Stimulated activated CD4-positive, alpha-beta T cell treated with anti-CD3 and anti-CD28 coated beads, Interleukin-2, amount 100 ng/mL, for 4 hours (primary cell): ENCODE measurements around the gene MTFP1.
"Not testable (repeated sequence)": the region's sequence is repeated elsewhere in the genome, so short reads cannot be mapped to it uniquely, and the experiment has no call there.

Source experiments
- DNase-seq: peaks from one replicate; pipeline ENCODE4 v3.0.0-alpha.2; 2020; ENCODE audit warnings: low read depth

MTFP1 gene

DNA sequence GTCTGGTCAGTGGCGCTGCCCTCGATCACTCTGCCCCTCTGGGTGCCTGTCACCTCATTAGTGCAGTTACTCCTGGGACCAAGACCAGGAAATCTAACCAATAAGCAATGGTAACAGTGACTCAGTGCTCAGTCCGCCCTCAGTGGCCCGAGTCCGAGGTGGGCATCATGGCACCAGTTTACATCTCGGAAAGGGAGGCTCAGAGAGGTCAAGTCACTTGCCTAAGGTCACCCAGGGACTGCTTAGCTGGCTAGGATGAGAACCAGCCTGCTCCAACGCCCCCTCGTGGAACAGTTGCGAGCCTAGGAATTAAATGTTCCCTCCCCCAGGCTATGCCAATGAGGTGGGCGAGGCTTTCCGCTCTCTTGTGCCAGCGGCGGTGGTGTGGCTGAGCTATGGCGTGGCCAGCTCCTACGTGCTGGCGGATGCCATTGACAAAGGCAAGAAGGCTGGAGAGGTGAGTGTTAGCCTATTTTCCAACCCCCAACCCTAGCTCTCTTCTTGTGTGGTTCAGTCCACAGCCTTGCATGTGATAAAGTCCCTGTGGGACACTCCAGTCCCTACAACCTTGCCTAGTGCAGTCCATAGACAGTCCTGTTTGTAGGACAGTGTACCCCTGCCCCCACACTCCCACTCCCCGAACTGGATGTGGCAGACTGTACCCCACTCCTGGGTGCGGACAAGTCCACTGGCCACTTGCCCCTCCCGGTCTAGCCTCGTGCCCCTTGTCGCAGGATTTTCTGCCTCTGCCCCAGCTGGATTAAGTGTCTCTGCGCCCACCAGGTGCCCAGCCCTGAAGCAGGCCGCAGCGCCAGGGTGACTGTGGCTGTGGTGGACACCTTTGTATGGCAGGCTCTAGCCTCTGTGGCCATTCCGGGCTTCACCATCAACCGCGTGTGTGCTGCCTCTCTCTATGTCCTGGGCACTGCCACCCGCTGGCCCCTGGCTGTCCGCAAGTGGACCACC, 1.1 kb downstream of the MTFP1 start:
- peak; percentile 81 for DNase-seq

DNA sequence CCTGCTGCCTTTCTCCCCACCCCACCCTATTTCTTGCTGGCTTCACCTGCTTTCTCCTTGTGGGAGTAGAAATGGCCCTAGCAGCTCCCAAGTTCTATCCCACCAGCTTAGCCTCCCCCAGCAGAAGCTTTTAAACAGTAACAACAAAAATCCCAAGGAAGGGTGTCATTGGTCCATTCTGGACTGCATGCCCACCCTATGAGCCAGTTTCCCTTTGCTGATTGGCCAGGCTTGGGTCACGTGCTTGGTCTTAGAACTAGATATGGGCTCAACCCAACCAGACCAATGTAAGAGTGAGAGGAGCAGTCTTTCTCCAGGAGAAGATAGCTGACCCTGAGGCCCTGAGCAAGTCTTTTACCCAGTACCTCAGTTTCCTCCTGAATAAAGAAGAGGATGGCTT, 2.3 kb downstream of the MTFP1 start:
- DNase-seq, result no peak

DNA sequence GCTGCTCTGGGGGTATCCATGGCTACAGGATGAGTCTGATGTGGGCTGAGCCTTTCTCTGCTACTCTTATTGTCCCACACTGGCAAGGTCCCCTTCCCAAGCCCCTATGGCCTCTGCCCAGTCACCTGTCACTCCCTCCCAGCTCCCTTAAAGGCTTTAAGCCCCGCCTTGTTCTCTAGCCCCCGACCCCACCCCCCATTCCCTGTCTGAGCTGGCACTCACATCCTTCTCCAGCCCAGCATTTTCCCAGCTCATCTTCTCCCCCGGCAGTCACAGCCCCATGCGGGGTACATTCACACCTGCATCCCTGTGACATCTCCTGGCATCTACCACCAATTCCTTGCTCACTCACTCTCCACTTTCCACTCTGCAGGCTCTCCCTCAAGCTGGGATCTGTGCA, 4.3 kb downstream of the MTFP1 start:
- no peak for DNase-seq

DNA sequence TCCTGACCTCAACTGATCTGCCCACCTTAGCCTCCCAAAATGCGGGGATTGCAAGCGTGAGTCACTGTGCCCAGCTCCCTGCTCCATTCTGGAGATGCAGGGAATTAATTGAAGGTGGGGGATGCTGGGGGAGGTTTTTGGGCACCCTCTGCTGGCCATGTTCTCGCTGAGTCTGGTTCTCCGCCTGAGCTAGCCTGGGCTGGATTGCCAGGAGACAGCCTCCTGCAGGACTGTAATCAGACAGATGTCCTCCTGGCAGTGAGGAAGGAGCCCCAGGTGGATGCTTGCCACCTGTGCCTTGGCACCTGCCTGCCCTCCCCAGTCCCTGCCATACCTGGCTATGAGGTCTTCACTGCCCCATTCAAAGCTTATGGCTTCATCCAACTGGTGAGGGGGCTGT, 5.4 kb downstream of the MTFP1 start:
- DNase-seq, result no peak

DNA sequence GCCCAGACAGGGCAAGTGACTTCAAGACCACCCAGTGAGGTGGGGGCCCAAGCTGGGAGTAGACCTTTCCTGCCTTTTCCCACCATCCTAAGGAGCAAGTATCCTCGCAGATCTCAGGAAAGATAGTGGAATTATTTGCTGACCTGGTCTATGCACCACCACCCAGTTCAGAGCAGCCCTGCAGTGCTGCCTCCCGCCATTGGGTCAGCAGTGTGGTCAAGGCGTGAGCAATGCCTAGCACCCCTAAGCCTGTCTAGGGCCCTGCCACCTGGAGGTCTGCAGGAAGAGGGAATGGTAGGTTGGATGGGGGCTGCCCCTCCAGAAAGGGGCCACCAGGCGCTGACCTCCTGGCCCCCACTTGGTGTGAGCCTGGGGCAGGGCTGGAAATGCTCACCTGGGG, 6.5 kb downstream of the MTFP1 start:
- DNase-seq, result no peak

DNA sequence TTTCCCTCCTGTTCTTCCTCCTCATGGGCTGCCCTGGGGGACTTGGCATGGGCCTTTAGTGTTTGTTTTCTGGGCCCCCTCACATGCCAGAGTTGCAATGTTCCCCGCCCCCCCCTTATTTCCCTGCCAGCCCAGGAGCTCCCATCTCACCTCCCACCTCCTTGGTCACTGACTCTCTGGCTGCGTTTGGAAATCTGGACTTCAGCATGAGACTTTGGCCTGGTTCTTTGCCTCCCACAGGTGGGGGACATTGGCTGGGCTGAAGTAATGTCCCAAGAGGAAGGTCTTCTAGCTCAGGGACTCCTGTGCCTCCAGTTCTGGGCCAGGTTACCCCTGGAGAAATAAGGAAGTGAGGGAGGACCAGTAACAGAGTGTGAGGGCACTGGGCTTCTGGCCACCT, 7.0 kb downstream of the MTFP1 start:
- DNase-seq, result no peak

DNA sequence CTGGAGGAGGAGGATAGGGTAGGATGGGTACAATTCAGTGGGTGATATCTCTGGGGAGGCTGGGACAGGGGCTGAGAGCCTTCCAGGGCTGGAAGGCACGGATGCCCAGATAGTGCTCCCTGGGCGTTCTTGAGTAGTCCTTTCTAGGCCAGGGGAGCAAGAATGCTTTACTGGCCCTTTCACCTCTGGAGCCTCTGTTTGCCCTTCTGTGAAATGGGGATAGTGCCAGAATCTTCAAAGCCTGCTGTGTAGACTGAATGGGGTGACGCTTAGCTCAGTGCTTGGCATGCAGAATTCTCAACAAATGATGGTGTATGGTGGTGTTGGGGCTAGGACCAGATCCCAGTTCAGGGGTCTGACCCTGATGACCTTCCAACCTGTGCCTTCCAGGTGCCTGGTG, 7.7 kb downstream of the MTFP1 start:
- DNase-seq, result no peak

DNA sequence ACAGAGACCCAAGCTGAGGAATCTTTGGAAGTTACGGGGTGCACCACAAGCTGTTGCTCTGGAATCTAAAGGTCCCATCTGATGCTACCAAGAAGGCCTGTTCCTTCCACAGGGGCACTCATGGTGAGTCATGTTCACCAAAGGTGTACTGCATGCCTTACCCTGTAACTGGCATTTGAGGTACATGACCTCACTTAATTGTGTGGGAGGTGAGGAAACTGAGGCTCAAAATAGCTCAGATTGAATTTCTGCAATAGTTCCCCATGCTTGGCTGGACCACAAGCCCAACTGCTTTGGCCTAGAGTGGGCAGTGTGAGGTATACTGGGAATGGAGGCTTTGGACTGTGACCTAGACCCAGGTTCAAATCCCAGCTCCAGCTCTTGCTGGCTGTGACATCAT, 8.2 kb downstream of the MTFP1 start:
- DNase-seq, result no peak

DNA sequence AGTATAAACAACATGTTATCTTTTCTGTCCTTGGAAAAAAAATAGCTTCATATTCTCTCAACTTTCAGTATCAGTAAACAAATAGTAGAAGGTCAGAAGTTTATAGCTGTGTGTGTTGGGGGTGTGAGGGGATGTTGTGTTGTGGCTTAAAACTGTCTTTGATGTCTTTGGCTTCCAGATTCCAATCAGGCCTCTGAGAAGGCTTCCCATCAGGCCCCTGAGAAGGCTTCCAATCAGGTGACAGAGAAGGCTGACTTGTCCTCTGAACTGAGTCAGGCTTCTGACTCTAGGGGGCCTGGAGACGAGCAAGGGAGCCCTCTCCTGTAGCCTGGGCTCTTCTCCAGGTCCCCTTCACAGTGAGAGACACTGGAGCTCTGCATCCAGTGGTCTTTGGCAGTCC, 9.3 kb downstream of the MTFP1 start:
- DNase-seq, result no peak

DNA sequence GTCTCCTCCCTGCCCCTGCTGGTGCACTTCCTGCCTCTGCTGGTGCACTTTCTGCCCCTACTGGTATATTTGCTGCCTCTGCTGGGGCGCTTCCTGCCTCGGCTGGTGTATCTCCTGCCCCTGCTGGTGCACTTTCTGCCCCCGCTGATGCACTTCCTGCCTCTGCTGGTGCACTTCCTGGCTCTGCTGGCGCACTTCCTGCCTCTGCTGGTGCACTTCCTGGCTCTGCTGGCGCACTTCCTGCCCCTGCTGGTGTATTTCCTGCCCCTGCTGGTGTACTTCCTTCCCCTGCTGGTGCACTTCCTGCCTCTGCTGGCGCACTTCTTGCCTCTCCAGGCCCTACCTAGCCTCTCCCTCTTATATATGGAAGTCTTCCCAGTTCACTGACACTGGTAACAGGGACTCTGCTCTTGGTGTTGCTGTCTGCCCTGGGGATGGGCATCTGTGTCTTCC, 10.1 kb downstream of the MTFP1 start:
- peak; percentile 68 for DNase-seq

DNA sequence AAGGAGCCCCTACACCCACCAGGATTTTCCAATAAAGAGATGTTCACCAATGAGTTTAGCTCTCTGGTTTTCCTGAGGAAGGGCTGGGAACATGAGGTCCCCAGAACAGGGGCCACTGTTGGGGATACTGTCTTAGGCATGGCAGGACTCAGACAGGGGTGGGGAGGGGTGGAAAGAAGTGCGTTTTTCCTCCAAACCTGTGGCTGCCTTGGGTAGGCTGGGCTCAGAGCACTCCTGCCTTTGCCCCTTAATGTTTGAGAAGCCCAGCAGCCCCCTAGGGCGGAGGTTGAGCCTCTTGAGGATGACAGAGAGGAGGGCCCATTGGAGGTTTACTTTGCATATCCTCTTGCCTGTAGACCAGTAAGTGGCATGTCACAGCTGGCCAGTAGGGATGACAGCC, 10.6 kb downstream of the MTFP1 start:
- no peak for DNase-seq

DNA sequence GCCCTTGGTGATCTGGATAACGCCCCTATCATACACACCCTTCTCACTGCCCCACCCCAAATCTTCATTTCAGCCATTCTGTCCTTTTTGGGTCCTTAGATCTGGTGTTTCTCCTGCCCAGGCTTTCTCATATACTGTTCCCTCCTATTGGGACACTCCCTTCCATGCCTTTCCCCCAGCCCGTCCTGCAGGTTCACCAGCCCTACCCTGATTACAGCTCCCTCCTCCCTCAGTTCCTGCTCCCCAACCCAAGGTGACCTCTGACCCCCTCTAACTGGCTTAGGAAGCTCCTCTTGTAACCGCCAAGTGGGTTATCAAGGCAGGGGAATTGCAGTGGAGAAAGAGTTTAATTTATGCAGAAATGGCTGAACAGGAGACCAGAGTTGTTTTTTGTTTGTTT, 13.0 kb downstream of the MTFP1 start:
- no peak for DNase-seq

DNA sequence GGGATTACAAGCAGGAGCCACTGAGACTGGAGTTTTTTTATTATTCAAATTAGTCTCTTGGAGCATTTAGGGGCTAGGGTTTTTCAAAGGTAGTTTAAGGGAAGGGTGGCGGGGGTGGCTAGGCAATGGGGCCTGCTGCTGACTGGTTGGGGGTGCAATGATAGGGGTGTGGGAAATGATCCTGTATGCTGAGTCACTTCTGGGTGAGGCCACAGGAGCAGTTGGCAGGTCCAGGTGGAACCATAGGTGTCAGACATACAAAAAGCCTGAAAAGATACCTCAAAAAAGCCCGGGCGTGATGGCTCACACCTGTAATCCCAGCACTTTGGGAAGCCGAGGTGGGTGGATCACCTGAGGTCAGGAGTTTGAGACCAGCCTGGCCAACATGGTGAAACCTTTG, 13.7 kb downstream of the MTFP1 start:
- DNase-seq, result no peak

DNA sequence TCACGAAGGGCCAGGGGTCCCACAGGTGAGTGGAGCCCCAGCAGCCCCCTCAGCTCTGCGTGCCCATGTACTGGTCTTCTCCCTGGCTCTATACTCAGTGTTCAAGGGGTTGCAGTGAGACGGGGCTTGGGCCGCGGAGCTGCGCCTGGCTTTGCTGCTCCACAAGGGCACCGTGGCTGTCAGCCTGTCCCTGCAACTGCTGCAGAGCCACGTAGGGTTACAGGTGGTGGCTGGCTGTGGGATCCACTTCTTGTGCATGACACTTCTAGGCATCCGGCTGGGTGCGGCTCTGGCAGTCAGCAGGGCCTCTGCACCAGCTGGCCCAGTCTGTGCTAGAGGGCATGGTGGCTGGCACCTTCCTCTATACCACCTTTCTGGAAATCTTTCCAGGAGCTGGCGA, 14.3 kb downstream of the MTFP1 start:
- DNase-seq, result no peak

DNA sequence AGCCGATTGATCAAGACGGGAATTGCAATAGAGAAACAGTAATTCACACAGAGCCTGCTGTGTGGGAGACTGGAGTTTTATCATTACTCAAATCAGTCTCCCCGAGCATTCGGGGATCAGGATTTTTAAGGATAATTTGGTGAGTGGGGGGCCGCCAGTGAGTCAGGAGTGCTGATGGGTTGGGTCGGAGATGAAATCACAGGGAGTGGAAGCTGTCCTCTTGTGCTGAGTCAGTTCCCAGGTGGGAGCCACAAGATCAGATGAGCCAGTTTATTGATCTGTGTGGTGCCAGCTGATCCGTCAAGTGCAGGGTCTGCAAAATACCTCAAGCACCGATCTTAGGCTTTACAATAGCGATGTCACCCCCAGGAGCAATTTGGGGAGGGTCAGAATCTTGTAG, 15.5 kb downstream of the MTFP1 start:
- DNase-seq, result no peak

DNA sequence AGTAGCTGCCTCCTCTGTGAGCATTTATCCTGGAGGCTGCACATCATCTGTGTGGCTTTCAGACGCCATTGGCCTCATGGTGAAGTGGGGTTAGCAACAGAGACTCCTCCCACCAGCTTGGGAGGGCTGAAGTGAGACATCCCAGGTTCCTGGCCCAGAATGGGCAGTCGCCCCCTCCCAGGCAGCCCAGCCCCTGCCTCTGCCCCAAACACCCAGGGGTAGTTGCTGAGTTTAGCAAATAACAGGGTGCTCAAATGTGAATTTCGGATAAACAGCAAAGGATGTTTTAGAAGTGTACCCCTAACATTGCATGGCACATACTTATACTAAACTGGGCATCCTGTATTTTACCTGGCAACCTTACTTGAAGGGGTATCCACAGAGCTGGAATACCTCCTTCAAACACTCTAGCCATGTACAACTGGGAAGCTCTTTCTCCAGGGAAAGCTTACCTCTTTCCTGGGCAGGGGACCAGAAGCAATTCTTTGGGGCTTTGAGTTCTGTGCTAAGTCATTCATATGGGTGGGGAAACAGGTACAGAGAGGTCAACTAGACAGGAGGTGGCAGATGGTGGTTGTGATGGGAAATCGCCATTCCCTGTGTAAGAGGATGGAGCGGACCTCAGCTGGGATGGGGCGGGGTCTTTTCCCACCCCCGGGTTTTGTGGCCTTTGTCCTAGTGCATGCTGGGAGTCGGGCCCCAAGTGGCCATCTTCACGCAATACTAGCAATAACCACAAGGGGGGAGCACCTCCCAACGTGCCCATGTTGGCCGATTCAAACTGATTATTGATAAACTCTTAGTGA, 19.3 kb downstream of the MTFP1 start:
- peak; percentile 29 for DNase-seq

DNA sequence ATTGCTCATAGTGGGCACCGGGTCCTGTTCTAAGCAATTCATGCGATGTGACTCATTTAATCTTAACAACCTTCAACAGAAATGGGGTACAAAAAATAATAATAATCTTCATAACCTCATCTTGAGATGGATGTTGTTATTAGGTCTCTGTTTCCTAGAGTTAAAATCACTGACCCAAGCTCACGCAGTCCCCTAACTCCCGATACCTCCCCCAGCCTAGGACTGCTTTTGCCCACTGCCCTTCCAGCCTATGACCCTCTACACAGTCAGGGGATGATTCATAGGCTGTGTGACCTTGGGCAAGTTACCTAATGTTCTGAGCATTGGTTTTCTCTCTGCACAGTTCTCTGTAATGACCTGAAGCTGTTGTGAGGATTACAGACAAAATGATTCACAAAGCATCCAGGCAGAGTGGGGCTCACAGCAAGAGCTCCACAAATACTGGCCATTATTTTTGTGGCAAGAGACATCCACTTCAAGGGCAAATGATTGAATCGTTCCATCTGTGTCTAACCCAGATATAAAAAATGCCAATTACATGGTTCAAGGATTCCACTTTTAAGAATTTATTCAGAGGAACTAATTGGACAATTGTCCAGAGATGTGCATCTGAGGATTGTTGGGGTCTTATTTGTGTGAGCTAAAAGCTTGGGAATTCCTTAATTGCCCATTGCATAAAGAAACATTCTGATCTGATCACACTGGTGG, 20.0 kb downstream of the MTFP1 start:
- no peak for DNase-seq

DNA sequence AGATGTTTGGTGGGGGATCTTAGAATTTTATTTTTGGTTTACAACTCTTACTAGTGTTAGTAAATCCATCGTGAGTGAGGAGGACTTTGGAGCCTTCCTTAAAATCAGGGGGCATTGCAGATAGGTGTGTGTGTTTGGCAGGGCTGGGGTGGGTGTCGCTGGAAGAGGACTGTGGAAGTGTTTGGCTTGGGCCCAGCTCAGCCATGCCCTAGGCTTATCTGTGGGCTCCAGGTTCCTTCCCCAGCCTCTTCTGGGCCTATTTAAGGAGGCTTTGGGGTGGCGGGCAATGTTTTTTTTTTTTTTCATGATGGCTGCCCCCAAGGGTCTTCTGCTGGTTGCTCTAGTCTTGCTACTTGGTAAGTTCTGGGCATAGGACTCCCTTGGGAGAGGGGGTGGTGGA, 22.1 kb downstream of the MTFP1 start:
- DNase-seq, result no peak

DNA sequence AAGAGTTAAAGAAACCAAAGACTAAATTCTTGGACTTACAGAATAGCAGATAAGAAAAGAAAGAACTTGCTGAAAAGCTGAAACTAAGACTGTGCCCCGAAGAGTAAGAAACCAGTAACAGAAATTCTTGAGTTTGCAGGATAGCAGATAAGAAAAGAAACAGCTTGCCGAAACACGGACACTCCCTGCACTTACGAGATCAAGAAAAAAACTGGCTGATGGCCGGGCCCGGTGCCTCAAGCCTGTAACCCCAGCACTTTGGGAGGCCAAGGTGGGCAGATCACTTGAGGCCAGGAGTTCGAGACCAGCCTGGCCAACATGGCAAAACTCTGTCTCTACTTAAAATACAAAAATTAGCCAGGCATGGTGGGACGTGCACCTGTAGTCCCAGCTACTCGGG, 25.9 kb downstream of the MTFP1 start:
- not testable (repeated sequence) for DNase-seq

DNA sequence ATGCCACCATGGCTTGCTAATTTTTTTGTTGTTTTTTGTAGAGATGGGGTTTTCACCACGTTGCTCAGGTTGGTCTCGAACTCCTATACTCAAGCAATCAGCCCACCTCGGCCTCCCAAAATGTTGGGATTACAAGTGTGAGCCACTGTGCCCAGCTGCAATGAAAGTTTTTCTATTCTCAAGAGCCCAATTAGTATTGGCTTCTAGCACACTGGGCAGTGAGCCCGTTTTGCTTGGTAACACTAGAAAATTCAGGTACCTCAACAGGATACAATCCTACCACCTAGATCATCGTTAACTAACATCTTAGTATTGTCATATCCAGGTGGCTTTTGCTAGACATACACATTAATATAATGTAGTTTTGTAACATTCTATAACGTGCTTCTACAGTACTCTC, 27.3 kb downstream of the MTFP1 start:
- no peak for DNase-seq

DNA sequence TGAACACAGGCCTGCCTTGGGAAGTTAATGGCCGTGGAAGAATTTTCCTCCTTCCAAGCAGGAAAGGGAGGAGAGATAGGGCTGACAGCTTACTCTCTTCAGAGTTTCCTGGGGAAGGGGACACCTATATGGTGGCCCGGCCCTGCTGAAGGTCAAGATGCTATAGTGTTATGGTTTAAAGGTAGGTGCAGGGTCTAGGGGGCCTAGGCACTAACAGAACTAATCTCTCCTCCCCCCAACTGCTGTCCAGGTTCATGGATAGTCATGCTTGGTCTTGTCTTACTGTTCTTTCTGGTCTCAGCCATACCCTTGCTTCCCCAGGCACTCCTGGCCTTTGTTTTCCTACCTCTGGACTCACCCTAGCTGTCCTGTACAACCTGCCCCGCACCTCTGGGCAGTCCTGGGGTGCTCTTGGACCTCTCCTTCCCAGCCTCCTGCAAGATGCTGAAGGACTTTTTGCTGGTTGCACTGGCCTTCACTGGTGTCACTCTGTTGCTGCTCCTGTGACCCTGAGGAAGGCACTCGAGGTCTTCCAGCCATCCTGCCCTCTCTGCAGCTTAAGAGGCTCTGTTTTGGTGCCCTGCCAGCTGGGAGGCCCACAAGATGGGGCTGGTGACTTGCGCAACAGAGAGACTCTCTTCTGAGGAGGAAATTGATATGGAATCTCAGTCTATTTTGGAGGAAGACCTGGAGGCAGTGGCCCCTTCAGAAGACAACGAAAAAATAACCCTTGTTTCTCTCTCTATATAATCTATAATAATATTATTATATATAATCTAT, 28.4 kb downstream of the MTFP1 start:
- DNase-seq, result no peak
